Natural killer cell (primary cell): Measurements from ENCODE around the gene ADAMTS5. TPM values are rescaled to one million over a fixed set of nuclear protein-coding genes. Genes with fewer than 3 reads are reported as not detected.

Experiments
- ATAC-seq, 3 donors: fragments of 150-1000 bp in 2 of 3; fragments of 200-7000 bp in 1 of 3; cut with Tn5 transposase; 1 replicate in 1 of 3; 2 replicates in 2 of 3; pipeline ENCODE4 v1.10.0; 2021; ENCODE audit warnings: mild to moderate bottlenecking in 2 of 3, moderate library complexity in 2 of 3
- DNase-seq, 2 donors: peaks; one replicate each; pipeline versions ENCODE4 v3.0.0 to v3.0.0-alpha.2; 2013 to 2021; ENCODE audit warnings: mixed read lengths in 1 of 2
- H3K27ac ChIP-seq: one replicate; pipeline ENCODE4 v1.5.1; 2013; ENCODE audit warnings: mild to moderate bottlenecking, low read length
- H3K27me3 ChIP-seq: one replicate; pipeline ENCODE4 v1.6.1; 2013; ENCODE audit warnings: low read length; ENCODE audit not compliant: control insufficient read depth, insufficient read depth
- H3K36me3 ChIP-seq: one replicate; pipeline ENCODE4 v1.6.1; 2013; ENCODE audit warnings: low read length; ENCODE audit not compliant: control insufficient read depth, insufficient read depth
- H3K4me1 ChIP-seq: one replicate; pipeline ENCODE4 v1.6.1; 2013; ENCODE audit warnings: low read length; ENCODE audit not compliant: control insufficient read depth, insufficient read depth
- H3K4me3 ChIP-seq: one replicate; pipeline ENCODE4 v1.5.1; 2013; ENCODE audit warnings: low read length
- H3K9me3 ChIP-seq: one replicate; pipeline ENCODE4 v1.6.1; 2013; ENCODE audit warnings: low read length; ENCODE audit not compliant: control insufficient read depth, insufficient read depth
- H3K27ac Mint-ChIP-seq, 2 donors: one replicate each; pipeline ENCODE4 v1.8.0; 2022; ENCODE audit warnings: mild to moderate bottlenecking in 2 of 2, mixed read lengths in 2 of 2, moderate library complexity in 1 of 2
- H3K27me3 Mint-ChIP-seq, 2 donors: one replicate each; pipeline ENCODE4 v1.8.0; 2022; ENCODE audit warnings: low read depth in 2 of 2, mixed read lengths in 2 of 2
- H3K36me3 Mint-ChIP-seq: one replicate; pipeline ENCODE4 v1.8.0; 2022; ENCODE audit warnings: mixed read lengths
- H3K4me1 Mint-ChIP-seq, 2 donors: one replicate each; pipeline ENCODE4 v1.8.0; 2022; ENCODE audit warnings: mixed read lengths in 2 of 2
- H3K4me3 Mint-ChIP-seq: one replicate; pipeline ENCODE4 v1.8.0; 2022; ENCODE audit warnings: mild to moderate bottlenecking, moderate library complexity, mixed read lengths
- H3K9me3 Mint-ChIP-seq, 2 donors: one replicate each; pipeline ENCODE4 v1.8.0; 2022; ENCODE audit warnings: mixed read lengths in 2 of 2
- WGBS: methylation state at CpG from one replicate; pipeline ENCODE4 v1.1.7; 2013; ENCODE audit warnings: missing lambda C conversion rate; ENCODE audit not compliant: insufficient coverage; 5-methylcytosine and 5-hydroxymethylcytosine counted together
- intact Hi-C: fragments of 100-400 bp; cut with micrococcal nuclease; formaldehyde crosslinking; loops from one replicate; pipeline ENCODE4 v1.14.2; 2022
- total RNA-seq, 4 donors: library from RNA; stranded (reverse); fragments of 120-200 nt in 1 of 4; gene quantifications; one replicate each; pipeline versions ENCODE4 v1.2.3 to v1.2.4, GENCODE V29; 2013 to 2022
- TF ChIP-seq, protein P1 (sequence below): fragments of 200-600 bp; IDR thresholded peaks from one replicate; pipeline ENCODE4 v1.8.0; 2022; ENCODE audit warnings: antibody characterized with exemption

Gene ADAMTS5
- total RNA-seq, 3 donors from 2014 or later (not counting 1 experiment from before 2014, with no cell fraction given) = 0.08 TPM; not detected in 2

DNA sequence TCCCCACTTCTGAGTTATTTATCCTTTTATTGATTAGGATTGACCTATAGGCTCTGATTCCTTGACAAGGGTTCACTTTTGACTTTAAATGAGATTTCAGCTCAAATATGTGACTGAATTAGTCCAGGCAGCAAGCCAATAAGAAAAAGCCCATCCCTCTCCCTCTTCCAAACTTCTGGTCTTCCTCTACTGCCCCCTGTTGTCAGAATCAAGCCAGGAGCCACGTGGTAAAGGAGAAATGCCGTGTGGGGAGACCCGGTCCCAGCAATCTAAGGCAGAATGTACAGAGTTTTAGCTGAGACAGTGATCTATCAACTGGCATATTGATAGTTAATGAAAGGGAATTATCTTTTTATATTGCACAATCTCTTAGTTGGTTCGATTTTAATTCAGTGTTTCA is 5.2 kb downstream of the ADAMTS5 start:
- Mint-ChIP-seq H3K27ac (no peak overlapping the region), H3K9me3 (peaks cover 0 to 3% of the 10 kb centered on the region in 2 donors), H3K36me3 (no peaks in the 10 kb centered on the region), H3K4me3 (no peak overlapping the region), H3K4me1 (no peaks in the 10 kb centered on the region), H3K27me3 (peaks cover 26 to 29% of the 10 kb centered on the region in 2 donors)
- no peak overlapping the region for H3K4me3 ChIP-seq
- H3K27ac ChIP-seq = no peak overlapping the region
- no peak for ATAC-seq
- intact Hi-C loops = no loop called here
- WGBS = 64% methylated on average over 3 of the region's 4 CpGs
- H3K36me3 ChIP-seq = no peaks in the 10 kb centered on the region
- TF ChIP-seq, protein P1, sequence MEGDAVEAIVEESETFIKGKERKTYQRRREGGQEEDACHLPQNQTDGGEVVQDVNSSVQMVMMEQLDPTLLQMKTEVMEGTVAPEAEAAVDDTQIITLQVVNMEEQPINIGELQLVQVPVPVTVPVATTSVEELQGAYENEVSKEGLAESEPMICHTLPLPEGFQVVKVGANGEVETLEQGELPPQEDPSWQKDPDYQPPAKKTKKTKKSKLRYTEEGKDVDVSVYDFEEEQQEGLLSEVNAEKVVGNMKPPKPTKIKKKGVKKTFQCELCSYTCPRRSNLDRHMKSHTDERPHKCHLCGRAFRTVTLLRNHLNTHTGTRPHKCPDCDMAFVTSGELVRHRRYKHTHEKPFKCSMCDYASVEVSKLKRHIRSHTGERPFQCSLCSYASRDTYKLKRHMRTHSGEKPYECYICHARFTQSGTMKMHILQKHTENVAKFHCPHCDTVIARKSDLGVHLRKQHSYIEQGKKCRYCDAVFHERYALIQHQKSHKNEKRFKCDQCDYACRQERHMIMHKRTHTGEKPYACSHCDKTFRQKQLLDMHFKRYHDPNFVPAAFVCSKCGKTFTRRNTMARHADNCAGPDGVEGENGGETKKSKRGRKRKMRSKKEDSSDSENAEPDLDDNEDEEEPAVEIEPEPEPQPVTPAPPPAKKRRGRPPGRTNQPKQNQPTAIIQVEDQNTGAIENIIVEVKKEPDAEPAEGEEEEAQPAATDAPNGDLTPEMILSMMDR = peak; percentile 17
- H3K27me3 ChIP-seq = peaks cover 10% of the 10 kb centered on the region
- H3K9me3 ChIP-seq = no peaks in the 10 kb centered on the region
- no peaks in the 10 kb centered on the region for H3K4me1 ChIP-seq
- no peak for DNase-seq

DNA sequence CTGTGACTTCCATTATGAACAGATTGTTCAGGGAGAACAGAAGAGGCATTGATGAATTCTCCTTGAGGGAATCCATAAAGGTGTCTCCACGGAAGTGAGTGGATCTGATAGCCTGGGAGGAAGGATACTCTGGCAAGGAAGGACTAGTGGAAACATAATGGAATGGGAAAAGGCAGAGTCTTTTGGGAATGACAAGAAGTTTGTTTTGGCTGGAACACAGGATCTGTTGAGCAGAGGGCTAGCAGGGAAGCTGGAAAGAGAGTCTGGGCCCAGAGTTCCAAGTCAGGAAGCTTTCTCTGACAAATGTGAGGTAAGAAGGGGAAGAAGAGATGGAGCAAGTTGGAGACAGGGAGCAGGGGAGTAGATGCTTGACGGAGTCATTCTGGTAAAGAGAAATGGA is 8.1 kb downstream of the ADAMTS5 start:
- Histone ChIP-seq H3K9me3 (no peaks in the 10 kb centered on the region), H3K27ac (no peak overlapping the region), H3K27me3 (peaks cover 2% of the 10 kb centered on the region), H3K4me3 (no peak overlapping the region), H3K4me1 (no peaks in the 10 kb centered on the region), H3K36me3 (no peaks in the 10 kb centered on the region)
- no peaks in the 10 kb centered on the region for H3K4me1 Mint-ChIP-seq
- no peak overlapping the region for H3K27ac Mint-ChIP-seq
- peaks cover 10 to 24% of the 10 kb centered on the region in 2 donors for H3K27me3 Mint-ChIP-seq
- DNase-seq = no peak
- H3K4me3 Mint-ChIP-seq = no peak overlapping the region
- no peaks in the 10 kb centered on the region for H3K36me3 Mint-ChIP-seq
- TF ChIP-seq, protein P1 = no peak
- peaks cover 0 to 3% of the 10 kb centered on the region in 2 donors for H3K9me3 Mint-ChIP-seq
- intact Hi-C loops = no loop called here
- no peak for ATAC-seq
- WGBS = 59% methylated on average over 2 of the region's 2 CpGs

DNA sequence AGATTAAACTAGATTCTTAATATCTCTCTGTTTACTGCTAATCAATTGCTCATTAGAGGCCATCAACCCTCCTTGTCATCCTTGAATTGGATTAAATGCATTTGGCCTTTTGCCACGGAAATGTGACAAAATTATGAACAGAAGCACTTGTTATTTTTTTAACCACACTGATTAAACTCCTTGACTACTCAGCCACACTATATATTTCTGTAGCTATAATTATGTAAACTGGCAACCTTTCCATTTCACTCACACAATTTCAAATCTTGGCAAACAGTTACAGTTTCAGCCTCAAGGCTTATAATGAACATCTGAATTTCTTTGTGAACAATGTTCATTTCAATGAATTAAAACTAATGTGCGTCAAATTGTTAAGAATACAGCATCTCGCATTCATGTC is 10.1 kb downstream of the ADAMTS5 start:
- Histone ChIP-seq H3K27ac (no peak overlapping the region), H3K9me3 (no peaks in the 10 kb centered on the region), H3K36me3 (no peaks in the 10 kb centered on the region), H3K4me1 (no peaks in the 10 kb centered on the region), H3K27me3 (peaks cover 2% of the 10 kb centered on the region), H3K4me3 (no peak overlapping the region)
- H3K4me3 Mint-ChIP-seq = no peak overlapping the region
- 80% methylated on average over 1 of the region's 3 CpGs for WGBS
- no peak overlapping the region for H3K27ac Mint-ChIP-seq
- ATAC-seq = no peak
- TF ChIP-seq, protein P1 = no peak
- no peaks in the 10 kb centered on the region for H3K4me1 Mint-ChIP-seq
- intact Hi-C loops = no loop called here
- peaks cover 0 to 3% of the 10 kb centered on the region in 2 donors for H3K9me3 Mint-ChIP-seq
- no peak for DNase-seq
- H3K36me3 Mint-ChIP-seq = no peaks in the 10 kb centered on the region
- peaks cover 6 to 18% of the 10 kb centered on the region in 2 donors for H3K27me3 Mint-ChIP-seq

DNA sequence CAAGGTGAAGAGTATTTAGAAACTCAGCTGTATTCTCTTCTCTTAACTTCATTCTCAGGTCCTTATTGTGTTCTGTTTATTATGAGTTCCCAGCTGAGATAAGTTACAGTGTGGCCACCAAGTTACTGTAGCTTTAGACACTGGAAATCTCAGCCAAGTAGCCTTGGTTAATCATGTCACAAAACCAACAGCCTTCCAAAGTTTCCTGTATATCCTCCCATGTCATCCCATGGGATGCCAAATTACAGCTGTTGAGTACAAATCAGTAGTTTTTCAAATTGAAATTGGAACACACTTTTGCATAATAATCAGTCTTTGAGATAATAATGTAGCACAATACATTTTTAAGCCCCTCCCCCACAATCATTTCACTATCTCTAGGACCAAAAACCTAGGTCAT is 10.7 kb downstream of the ADAMTS5 start:
- peaks cover 5 to 15% of the 10 kb centered on the region in 2 donors for H3K27me3 Mint-ChIP-seq

More for the DNA sequence above, 10.7 kb downstream of the ADAMTS5 start:
- Mint-ChIP-seq H3K4me3 (no peak overlapping the region), H3K9me3 (peaks cover 0 to 3% of the 10 kb centered on the region in 2 donors), H3K27ac (no peak overlapping the region), H3K4me1 (no peaks in the 10 kb centered on the region), H3K36me3 (no peaks in the 10 kb centered on the region)
- intact Hi-C loops = no loop called here
- Histone ChIP-seq H3K27me3 (no peaks in the 10 kb centered on the region), H3K27ac (no peak overlapping the region), H3K9me3 (no peaks in the 10 kb centered on the region), H3K4me3 (no peak overlapping the region), H3K36me3 (no peaks in the 10 kb centered on the region), H3K4me1 (no peaks in the 10 kb centered on the region)
- ATAC-seq (no peak), DNase-seq (no peak)
- TF ChIP-seq, protein P1 = no peak
